GM19035 (cell line): ENCODE results near the gene FAM241B.

Experiments used
- ATAC-seq: cut with Tn5 transposase; IDR thresholded peaks from one replicate; pipeline ENCODE4 v1.9.1; 2021; ENCODE audit not compliant: unreplicated experiment

The FAM241B gene

GRCh38 chr10:69633673-69634635 lies 3.9 kb downstream of the FAM241B start:
- no peak for ATAC-seq

DNA sequence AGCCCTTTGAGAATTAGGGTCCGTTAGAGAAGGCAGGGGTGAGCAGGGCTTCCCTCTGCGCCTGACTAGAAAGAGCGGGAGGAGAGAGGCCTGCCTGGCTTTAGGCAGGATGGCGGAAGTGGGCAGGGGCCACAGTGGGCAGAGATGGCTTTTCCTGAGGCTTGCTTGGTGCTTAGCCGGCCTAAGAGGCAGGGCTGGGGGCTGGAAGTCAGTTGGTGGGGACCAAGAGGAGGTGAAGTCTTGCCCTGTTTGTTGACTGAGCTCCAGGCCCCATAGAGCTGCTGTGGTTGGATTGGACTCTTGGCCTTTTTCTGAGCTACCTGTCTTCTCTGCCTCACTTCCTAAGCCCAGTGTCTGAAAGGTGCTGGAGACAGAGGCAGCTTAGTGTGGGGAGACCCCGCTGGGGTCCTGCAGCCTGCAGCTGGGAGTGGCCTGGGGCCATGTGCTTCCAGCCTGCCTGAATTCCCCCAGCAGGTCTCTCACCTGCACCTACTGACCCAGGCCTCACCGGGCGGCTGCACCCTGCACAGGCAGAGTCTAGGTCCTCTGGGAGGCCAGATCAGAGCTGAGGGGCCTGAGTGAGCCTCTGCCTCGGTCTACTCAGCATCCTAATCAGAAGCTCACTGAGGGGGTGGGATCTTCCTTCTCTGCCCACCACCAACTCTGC lies 4.8 kb downstream of the FAM241B start:
- ATAC-seq, result no peak

GRCh38 chr10:69635428-69636272 lies 5.6 kb downstream of the FAM241B start:
- no peak for ATAC-seq

GRCh38 chr10:69636273-69636575 lies 6.2 kb downstream of the FAM241B start:
- no peak for ATAC-seq

GRCh38 chr10:69636626-69637605 lies 6.9 kb downstream of the FAM241B start:
- ATAC-seq, result no peak

- ATAC-seq, result no peak
Observed at GRCh38 chr10:69638642-69639041, 8.6 kb downstream of the FAM241B start.

DNA sequence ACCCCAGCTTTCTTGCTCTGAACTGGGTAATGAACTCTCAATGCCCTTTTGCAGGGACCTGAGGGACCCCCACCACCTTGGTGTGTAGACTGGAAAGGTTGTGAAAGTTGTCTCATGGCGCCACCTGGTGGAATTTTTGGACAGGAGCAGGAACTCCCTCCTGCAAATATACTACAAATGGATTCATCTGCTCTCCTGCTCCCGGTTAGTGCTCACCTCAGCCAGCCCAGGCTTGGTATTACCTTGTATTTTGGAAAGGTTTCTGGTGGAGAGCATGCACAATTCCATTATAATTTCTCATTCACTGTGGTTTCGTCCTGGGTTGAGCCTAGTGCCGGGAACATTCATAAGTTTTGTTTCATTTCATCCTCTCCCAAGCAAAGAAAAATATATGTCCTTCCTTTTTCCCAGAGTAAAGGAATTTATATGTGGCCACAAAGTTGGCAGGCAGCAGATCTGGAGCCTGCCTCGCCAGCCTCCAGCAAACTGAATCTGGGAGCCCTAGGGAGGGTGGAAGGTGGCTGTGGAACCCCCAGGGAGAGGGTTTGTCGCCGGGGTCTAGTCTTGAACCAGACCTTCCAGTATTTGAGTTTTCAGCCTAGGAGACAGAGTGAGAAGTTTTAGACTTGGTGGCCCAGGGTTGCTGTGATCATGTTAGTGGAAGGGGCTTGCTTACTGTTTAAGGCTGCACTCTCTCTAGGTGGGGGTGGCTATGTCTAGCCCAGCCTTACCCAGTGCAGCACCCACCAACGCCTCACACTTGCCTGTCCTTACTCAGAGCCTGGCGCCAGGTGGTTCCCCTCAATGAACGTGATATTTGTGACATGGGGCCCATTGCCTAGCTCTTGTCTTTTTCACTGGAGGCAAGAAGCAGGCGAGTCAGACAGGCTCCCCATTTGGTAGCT lies 9.5 kb downstream of the FAM241B start:
- no peak for ATAC-seq

- no peak for ATAC-seq
Observed at GRCh38 chr10:69640196-69640980, 10.3 kb downstream of the FAM241B start.

- ATAC-seq, result no peak
Observed at GRCh38 chr10:69641261-69641980, 11.4 kb downstream of the FAM241B start.

DNA sequence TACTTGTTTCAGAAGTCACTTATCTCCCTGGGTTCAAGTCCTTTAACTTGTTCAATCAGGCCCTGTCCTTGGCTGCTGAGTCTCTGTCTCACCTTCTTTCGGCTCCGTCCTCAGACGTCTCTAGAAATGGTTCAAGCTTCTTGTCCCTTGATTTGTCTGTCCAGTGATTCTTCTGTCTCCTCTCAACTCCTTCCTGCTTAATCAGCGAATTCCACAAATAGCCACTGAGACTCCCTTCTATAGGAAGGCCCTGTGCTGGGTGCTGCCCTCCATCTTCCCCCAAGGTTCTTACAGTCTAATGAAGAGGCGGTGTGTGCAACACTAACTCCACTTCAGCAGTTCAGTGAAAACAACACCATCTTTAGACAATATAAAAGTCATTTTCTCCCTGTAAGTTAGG lies 12.7 kb downstream of the FAM241B start:
- ATAC-seq, result no peak

- ATAC-seq, result no peak
Observed at GRCh38 chr10:69643779-69644657, 14.0 kb downstream of the FAM241B start.

GRCh38 chr10:69644658-69645295 lies 14.7 kb downstream of the FAM241B start:
- no peak for ATAC-seq

DNA sequence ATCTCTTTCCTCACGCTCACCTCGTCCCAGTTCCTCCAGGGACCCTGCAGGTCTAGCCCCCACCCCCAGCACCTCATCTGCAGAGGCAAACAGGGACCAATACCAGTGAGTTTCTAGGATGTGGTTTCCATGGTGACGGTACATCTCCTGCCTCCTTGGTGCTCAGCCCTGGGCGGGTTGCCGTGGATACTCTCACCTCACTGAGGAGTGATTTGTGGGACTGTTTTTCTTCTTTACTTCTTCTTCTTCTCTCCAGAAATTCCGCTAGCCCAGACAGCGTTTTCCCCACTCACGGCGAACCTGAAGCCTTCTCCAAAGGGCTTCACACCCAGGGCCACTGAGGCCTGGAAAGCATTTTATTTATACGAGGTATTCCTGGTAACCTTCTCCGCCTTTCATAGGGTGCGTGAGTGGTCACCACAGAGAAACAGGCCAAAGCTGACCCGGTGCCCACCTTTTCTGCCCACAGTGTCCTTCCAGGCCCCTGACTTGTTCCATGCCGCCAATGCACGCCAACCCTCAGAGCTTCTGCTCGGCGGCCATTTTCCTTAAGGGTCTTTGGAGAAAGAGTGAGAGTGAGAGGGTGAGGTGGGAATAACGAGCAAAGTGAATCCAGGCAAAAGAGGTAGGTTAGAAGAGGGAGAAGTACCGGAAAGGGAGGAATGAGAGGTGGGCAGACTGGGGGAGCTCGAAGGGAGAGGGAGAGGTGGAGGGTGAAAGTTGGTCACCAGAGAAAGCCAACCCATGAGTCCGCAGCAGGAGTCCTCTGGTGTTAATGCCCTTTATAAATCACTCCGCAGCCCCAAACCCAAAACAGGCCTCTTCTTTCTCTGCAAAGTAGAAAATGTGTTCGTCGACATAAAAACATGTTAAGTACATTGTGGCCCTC lies 15.5 kb downstream of the FAM241B start:
- ATAC-seq, result no peak

DNA sequence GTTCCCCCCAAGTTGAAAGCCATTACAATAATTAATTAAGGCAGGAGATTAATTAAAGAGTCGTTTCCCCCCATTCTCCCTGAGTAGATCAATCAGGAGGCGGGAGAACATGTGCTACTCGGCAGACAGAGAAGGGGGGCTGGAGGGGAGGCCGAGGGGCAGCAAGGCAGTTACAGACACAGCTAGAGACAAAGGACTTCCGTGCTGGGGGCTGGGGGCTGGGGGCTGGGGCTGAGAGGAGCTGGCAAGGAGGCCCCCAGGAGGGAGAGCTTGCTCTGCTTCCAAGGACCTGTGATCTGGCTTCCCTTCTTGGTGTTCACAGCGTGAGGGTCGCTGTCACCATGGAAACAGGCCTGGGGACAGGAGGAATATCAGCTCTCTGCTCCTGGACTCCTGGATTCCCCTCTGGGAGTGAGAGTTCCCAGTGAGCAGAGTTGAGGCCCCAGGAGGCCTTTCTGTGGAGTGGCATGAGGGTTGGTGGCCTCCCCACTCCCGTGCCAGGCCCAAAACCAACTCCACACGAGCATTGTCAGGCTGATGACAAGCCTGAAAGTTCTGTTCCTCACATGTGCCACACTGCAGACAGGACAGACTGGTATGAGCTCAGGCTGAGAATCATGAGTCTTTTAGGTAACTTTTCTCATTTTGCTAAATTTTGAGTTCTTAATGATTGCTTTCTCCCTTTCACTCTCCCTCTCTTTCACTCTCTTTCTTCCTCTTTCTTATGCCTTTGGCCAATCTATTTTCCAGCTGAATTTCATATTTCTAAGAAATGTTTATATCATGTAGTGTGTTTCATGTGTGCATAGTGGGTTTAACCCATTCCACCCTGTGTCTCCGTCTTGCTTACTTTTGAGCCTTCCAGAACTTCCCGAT lies 16.4 kb downstream of the FAM241B start:
- ATAC-seq, result no peak
